Measurements from ENCODE around the gene HSPG2. TPM values are rescaled to one million over a fixed set of nuclear protein-coding genes. Genes with fewer than 3 reads are reported as not detected.

HSPG2 gene
- total and polyA plus RNA-seq, 9 of the 15 experiments (the other 6 are each of a cell fraction or from before 2014, with no cell fraction given), result 0.14 to 160 (median 15.7) TPM

- 0 out of 2 replicates have a peak, but pooled peaks have one; percentile 22 for TF ChIP-seq MAX (CRISPR knock-in tag; IDR thresholded peaks at IDR 0.05)
- TF ChIP-seq DACH1 (IDR thresholded peaks at IDR 0.05; ENCODE audit: partially characterized antibody), result no peak
- TF ChIP-seq PBX2 (CRISPR knock-in tag; IDR thresholded peaks at IDR 0.05; ENCODE audit: low read depth), result no peak
- TF ChIP-seq PBX2 (tag; conservative IDR thresholded peaks at IDR 0.05; ENCODE audit: low read depth), result 0 out of 2 replicates have a peak, but pooled peaks have one; percentile 54
- no peak for TF ChIP-seq GATAD2A (IDR thresholded peaks at IDR 0.05)
- peak; percentile 16; the same call in 1 of the 2 replicates for TF ChIP-seq ADNP (tag; IDR thresholded peaks at IDR 0.05)
- TF ChIP-seq RBBP5 (IDR thresholded peaks at IDR 0.05; ENCODE audit: borderline replicate concordance, insufficient read depth, low read length, poor library complexity, severe bottlenecking), result peak; percentile 6
- TF ChIP-seq ARHGAP35 (IDR thresholded peaks at IDR 0.05; ENCODE audit: partially characterized antibody), result no peak
- 0 out of 2 replicates have a peak, but pooled peaks have one; percentile 5 for TF ChIP-seq SMARCE1 (IDR thresholded peaks at IDR 0.05)
- no peak for TF ChIP-seq DDX20 (tag; IDR thresholded peaks at IDR 0.05; ENCODE audit: low read depth)
- TF ChIP-seq ZNF23 (CRISPR knock-in tag; IDR thresholded peaks at IDR 0.05), result no peak
- no peak for TF ChIP-seq ZC3H4 (CRISPR knock-in tag; IDR thresholded peaks at IDR 0.05; ENCODE audit: borderline replicate concordance)
- no peak for TF ChIP-seq HDGF (IDR thresholded peaks at IDR 0.05)
- no peak for TF ChIP-seq ZSCAN32 (CRISPR knock-in tag; IDR thresholded peaks at IDR 0.05)
- TF ChIP-seq MEIS2 (IDR thresholded peaks at IDR 0.05; ENCODE audit: partially characterized antibody), result peak; percentile 51
- TF ChIP-seq KLF10 (CRISPR knock-in tag; IDR thresholded peaks at IDR 0.05), result no peak
- no peak for TF ChIP-seq ARNT (IDR thresholded peaks at IDR 0.05)
- no peak for TF ChIP-seq LEF1 (IDR thresholded peaks at IDR 0.05)
- TF ChIP-seq SLC30A9 (CRISPR knock-in tag; IDR thresholded peaks at IDR 0.05), result no peak
- no peak for TF ChIP-seq KHSRP (IDR thresholded peaks at IDR 0.05)
- no peak for TF ChIP-seq KAT2B (IDR thresholded peaks at IDR 0.05; ENCODE audit: low read depth, low read length)
- TF ChIP-seq ZNF217 (CRISPR knock-in tag; IDR thresholded peaks at IDR 0.05), result no peak
- TF ChIP-seq ZNF75A (CRISPR knock-in tag; IDR thresholded peaks at IDR 0.05), result no peak
- TF ChIP-seq ZC3H8 (IDR thresholded peaks at IDR 0.05), result no peak
- no peak for TF ChIP-seq ARID3A (IDR thresholded peaks at IDR 0.05; ENCODE audit: borderline replicate concordance, low read depth, low read length)
- TF ChIP-seq MAZ (CRISPR knock-in tag; conservative IDR thresholded peaks at IDR 0.05 in 1 of 2, IDR thresholded peaks at IDR 0.05 in 1 of 2), result 0 out of 4 replicates have a peak, but pooled peaks of 1 of the 2 experiments have one; percentile 10
- no peak for TF ChIP-seq ESRRB (CRISPR knock-in tag; IDR thresholded peaks at IDR 0.05; ENCODE audit: borderline replicate concordance)
These were observed 2.7 kb upstream of the HSPG2 start (continued) for GRCh38 chr1:21939650-21940374.
